Large intestine (tissue), 3 donors: ENCODE data around the gene ATP8A2. TPM values are rescaled to one million over a fixed set of nuclear protein-coding genes. Genes with fewer than 3 reads are reported as not detected.
"Not testable (repeated sequence)": the region's sequence is repeated elsewhere in the genome, so short reads cannot be mapped to it uniquely, and the experiment has no call there.

ENCODE experiments used
- DNase-seq, 2 donors: peaks; one replicate each; pipeline versions ENCODE4 v3.0.0 to v3.0.0-alpha.2; 2013
- H3K27ac ChIP-seq: one replicate; pipeline ENCODE4 v1.5.1; 2013; ENCODE audit warnings: low read length
- H3K27me3 ChIP-seq: 2 replicates; pipeline ENCODE4 v1.6.1; 2013; ENCODE audit warnings: low read length; ENCODE audit not compliant: control insufficient read depth, insufficient read depth
- H3K36me3 ChIP-seq: 2 replicates; pipeline ENCODE4 v1.6.1; 2013; ENCODE audit warnings: low read length; ENCODE audit not compliant: control insufficient read depth, insufficient read depth
- H3K4me1 ChIP-seq: one replicate; pipeline ENCODE4 v1.6.1; 2013; ENCODE audit warnings: low read length; ENCODE audit not compliant: control insufficient read depth, insufficient read depth
- H3K4me3 ChIP-seq: one replicate; pipeline ENCODE4 v1.5.1; 2013; ENCODE audit warnings: low read length
- H3K9me3 ChIP-seq: one replicate; pipeline ENCODE4 v1.6.1; 2013; ENCODE audit warnings: mild to moderate bottlenecking, low read depth, low read length, moderate library complexity; ENCODE audit not compliant: control insufficient read depth
- WGBS: methylation state at CpG from one replicate; pipeline ENCODE4 v1.1.5; 2013; ENCODE audit warnings: low lambda C conversion rate; ENCODE audit not compliant: insufficient coverage; 5-methylcytosine and 5-hydroxymethylcytosine counted together
- polyA plus RNA-seq: library from polyadenylated mRNA; unstranded; fragments of 120-200 nt; gene quantifications from one replicate; pipeline ENCODE4 v1.2.1, GENCODE V29; 2013

Gene ATP8A2
- polyA plus RNA-seq, 1 donor = 2.3 TPM

GRCh38 chr13:25806264-25806974 lies 434.6 kb downstream of the ATP8A2 start:
- Histone ChIP-seq H3K4me1 (no peaks in the 10 kb centered on the region), H3K9me3 (no peaks in the 10 kb centered on the region), H3K4me3 (no peak overlapping the region), H3K36me3 (no peaks in the 10 kb centered on the region), H3K27ac (no peak overlapping the region), H3K27me3 (no peaks in the 10 kb centered on the region)
- no peak for DNase-seq
- 80% methylated on average over 1 of the region's 4 CpGs for WGBS

- no peaks in the 10 kb centered on the region for H3K27me3 ChIP-seq
- 86% methylated on average over 1 of the region's 1 CpG for WGBS
- no peaks in the 10 kb centered on the region for H3K4me1 ChIP-seq
- H3K36me3 ChIP-seq = no peaks in the 10 kb centered on the region
- no peak overlapping the region for H3K27ac ChIP-seq
- no peak overlapping the region for H3K4me3 ChIP-seq
- H3K9me3 ChIP-seq = no peaks in the 10 kb centered on the region
- no peak for DNase-seq
Measured at GRCh38 chr13:25807562-25807961, 435.8 kb downstream of the ATP8A2 start.

GRCh38 chr13:25811506-25811905 lies 439.7 kb downstream of the ATP8A2 start:
- Histone ChIP-seq H3K4me3 (no peak overlapping the region), H3K27me3 (no peaks in the 10 kb centered on the region), H3K9me3 (no peaks in the 10 kb centered on the region), H3K27ac (no peak overlapping the region), H3K4me1 (no peaks in the 10 kb centered on the region), H3K36me3 (no peaks in the 10 kb centered on the region)
- no CpG with 5 or more reads among the region's 3 CpGs for WGBS
- DNase-seq = no peak

GRCh38 chr13:25816239-25816638 lies 444.5 kb downstream of the ATP8A2 start:
- Histone ChIP-seq H3K27ac (no peak overlapping the region), H3K4me3 (no peak overlapping the region), H3K9me3 (no peaks in the 10 kb centered on the region), H3K4me1 (no peaks in the 10 kb centered on the region), H3K36me3 (no peaks in the 10 kb centered on the region), H3K27me3 (no peaks in the 10 kb centered on the region)
- WGBS = no CpG with 5 or more reads among the region's 4 CpGs
- DNase-seq = no peak

GRCh38 chr13:25819856-25820530 lies 448.2 kb downstream of the ATP8A2 start:
- Histone ChIP-seq H3K4me3 (no peak overlapping the region), H3K4me1 (no peaks in the 10 kb centered on the region), H3K27me3 (no peaks in the 10 kb centered on the region), H3K27ac (no peak overlapping the region), H3K36me3 (no peaks in the 10 kb centered on the region), H3K9me3 (no peaks in the 10 kb centered on the region)
- no peak for DNase-seq
- WGBS = no CpG with 5 or more reads among the region's 10 CpGs

GRCh38 chr13:25821776-25822175 lies 450.0 kb downstream of the ATP8A2 start:
- Histone ChIP-seq H3K4me1 (no peaks in the 10 kb centered on the region), H3K4me3 (no peak overlapping the region), H3K36me3 (no peaks in the 10 kb centered on the region), H3K27ac (no peak overlapping the region), H3K9me3 (no peaks in the 10 kb centered on the region), H3K27me3 (no peaks in the 10 kb centered on the region)
- no peak for DNase-seq

- not testable (repeated sequence) for H3K27ac ChIP-seq, H3K27me3 ChIP-seq, H3K4me1 ChIP-seq, H3K4me3 ChIP-seq, DNase-seq, H3K36me3 ChIP-seq, H3K9me3 ChIP-seq
- WGBS = 100% methylated on average over 1 of the region's 9 CpGs
Measured at GRCh38 chr13:25827221-25827620, 455.4 kb downstream of the ATP8A2 start.

GRCh38 chr13:25827831-25828465 lies 456.2 kb downstream of the ATP8A2 start:
- no peaks in the 10 kb centered on the region for H3K4me1 ChIP-seq
- no peak overlapping the region for H3K27ac ChIP-seq
- H3K9me3 ChIP-seq = no peaks in the 10 kb centered on the region
- H3K36me3 ChIP-seq = no peaks in the 10 kb centered on the region
- H3K4me3 ChIP-seq = no peak overlapping the region
- peak; percentile 17 to 26 for DNase-seq
- H3K27me3 ChIP-seq = no peaks in the 10 kb centered on the region
- WGBS = 52% methylated on average over 4 of the region's 5 CpGs

- no peak overlapping the region for H3K27ac ChIP-seq
- H3K4me3 ChIP-seq = no peak overlapping the region
- no peaks in the 10 kb centered on the region for H3K9me3 ChIP-seq
- H3K27me3 ChIP-seq = no peaks in the 10 kb centered on the region
- DNase-seq = no peak
- WGBS = 100% methylated on average over 1 of the region's 1 CpG
- no peaks in the 10 kb centered on the region for H3K36me3 ChIP-seq
- H3K4me1 ChIP-seq = no peaks in the 10 kb centered on the region
Measured at GRCh38 chr13:25833761-25834160, 462.0 kb downstream of the ATP8A2 start.

- Histone ChIP-seq H3K9me3 (no peaks in the 10 kb centered on the region), H3K27me3 (no peaks in the 10 kb centered on the region), H3K36me3 (no peaks in the 10 kb centered on the region), H3K27ac (no peak overlapping the region), H3K4me1 (no peaks in the 10 kb centered on the region), H3K4me3 (no peak overlapping the region)
- no peak for DNase-seq
- 82% methylated on average over 2 of the region's 12 CpGs for WGBS
Measured at GRCh38 chr13:25836574-25837336, 465.0 kb downstream of the ATP8A2 start.
